Bronchial epithelial cell (primary cell): Measurements from ENCODE around the gene USB1. TPM values are rescaled to one million over a fixed set of nuclear protein-coding genes. Genes with fewer than 3 reads are reported as not detected.
"Not testable (repeated sequence)": the region's sequence is repeated elsewhere in the genome, so short reads cannot be mapped to it uniquely, and the experiment has no call there.

Source experiments
- DNase-seq: peaks from one replicate; pipeline ENCODE4 v3.0.0-alpha.2; 2010; ENCODE audit warnings: low read depth
- FAIRE-seq: peaks from 2 replicates; lab custom pipeline; 2011; peaks lifted over from hg19 to GRCh38; lab: Jason Lieb, UNC
- H3K27me3 ChIP-seq: 2 replicates; pipeline ENCODE4 v1.5.1; 2011; ENCODE audit warnings: low read length; ENCODE audit not compliant: control insufficient read depth, insufficient read depth
- H3K36me3 ChIP-seq: 2 replicates; pipeline ENCODE4 v1.5.1; 2011; ENCODE audit warnings: low read length; ENCODE audit not compliant: control insufficient read depth, insufficient read depth
- H3K4me3 ChIP-seq: 2 replicates; pipeline ENCODE4 v1.5.1; 2011; ENCODE audit warnings: mild to moderate bottlenecking, low read depth, low read length, control low read depth
- total RNA-seq: library from RNA; depleted of rRNA; stranded (reverse); fragments of >200 nt; gene quantifications from 2 replicates; pipeline ENCODE4 v1.2.1, GENCODE V29; 2014
- TF ChIP-seq, protein P1 (sequence below): IDR thresholded peaks from 2 replicates; pipeline ENCODE4 v1.5.1; 2011; ENCODE audit warnings: mild to moderate bottlenecking, moderate library complexity, low read length, control low read depth, inconsistent platforms; ENCODE audit not compliant: insufficient read depth, severe bottlenecking

Gene USB1
- total RNA-seq, 1 donor from 2014 or later = 29.5 TPM

DNA sequence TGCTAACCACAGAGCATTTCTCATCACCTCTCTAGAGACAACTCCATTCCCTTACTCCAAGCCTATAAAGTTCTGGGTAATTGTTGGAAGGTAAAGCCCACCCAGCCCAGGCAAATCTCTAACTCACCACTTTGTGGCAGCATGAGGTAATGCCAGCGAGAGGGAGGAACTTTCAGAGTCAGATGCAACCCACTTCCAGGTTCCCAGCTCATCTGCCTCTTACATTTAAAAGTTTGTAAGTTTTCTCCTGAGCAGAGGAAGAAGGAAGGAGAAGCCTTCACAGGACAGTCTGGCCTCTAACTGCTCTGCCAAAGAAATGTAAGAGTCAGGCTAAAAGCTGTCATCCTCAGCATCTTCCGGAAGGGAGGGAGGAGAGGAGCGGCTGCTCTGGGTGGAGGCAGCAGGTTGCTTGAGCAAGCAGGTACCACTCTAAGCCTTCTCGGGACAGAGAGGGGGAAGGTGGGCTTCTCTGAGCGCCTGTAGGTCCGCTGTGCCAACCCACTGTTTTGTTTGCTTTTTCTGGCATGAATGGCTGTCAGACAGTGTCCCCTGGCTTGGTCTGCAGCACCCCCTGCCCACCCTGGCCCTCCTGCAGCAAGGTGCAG, 1.7 kb upstream of the USB1 start:
- H3K27me3 ChIP-seq = no peaks in the 10 kb centered on the region
- no peak for FAIRE-seq
- TF ChIP-seq, protein P1, sequence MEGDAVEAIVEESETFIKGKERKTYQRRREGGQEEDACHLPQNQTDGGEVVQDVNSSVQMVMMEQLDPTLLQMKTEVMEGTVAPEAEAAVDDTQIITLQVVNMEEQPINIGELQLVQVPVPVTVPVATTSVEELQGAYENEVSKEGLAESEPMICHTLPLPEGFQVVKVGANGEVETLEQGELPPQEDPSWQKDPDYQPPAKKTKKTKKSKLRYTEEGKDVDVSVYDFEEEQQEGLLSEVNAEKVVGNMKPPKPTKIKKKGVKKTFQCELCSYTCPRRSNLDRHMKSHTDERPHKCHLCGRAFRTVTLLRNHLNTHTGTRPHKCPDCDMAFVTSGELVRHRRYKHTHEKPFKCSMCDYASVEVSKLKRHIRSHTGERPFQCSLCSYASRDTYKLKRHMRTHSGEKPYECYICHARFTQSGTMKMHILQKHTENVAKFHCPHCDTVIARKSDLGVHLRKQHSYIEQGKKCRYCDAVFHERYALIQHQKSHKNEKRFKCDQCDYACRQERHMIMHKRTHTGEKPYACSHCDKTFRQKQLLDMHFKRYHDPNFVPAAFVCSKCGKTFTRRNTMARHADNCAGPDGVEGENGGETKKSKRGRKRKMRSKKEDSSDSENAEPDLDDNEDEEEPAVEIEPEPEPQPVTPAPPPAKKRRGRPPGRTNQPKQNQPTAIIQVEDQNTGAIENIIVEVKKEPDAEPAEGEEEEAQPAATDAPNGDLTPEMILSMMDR = no peak
- peaks cover 26% of the 10 kb centered on the region for H3K36me3 ChIP-seq
- peak; percentile 44 for DNase-seq
- peak overlapping the region; percentile 95 for H3K4me3 ChIP-seq

GRCh38 chr16:57999971-58000705, 1.1 kb upstream of the USB1 start, which contains the start of gene ZNF319:
Gene ZNF319, minus strand, starts transcription at chr16:58000672. Its CDS starts 2,407 bp downstream, at chr16:57998265.
- TF ChIP-seq, protein P1 = no peak
- peak within 1 kb of the TSS; percentile 95 for H3K4me3 ChIP-seq
- no peaks in the 10 kb centered on the region for H3K27me3 ChIP-seq
- FAIRE-seq (no peak), DNase-seq (no peak)
- H3K36me3 ChIP-seq = peaks cover 26% of the 10 kb centered on the region

DNA sequence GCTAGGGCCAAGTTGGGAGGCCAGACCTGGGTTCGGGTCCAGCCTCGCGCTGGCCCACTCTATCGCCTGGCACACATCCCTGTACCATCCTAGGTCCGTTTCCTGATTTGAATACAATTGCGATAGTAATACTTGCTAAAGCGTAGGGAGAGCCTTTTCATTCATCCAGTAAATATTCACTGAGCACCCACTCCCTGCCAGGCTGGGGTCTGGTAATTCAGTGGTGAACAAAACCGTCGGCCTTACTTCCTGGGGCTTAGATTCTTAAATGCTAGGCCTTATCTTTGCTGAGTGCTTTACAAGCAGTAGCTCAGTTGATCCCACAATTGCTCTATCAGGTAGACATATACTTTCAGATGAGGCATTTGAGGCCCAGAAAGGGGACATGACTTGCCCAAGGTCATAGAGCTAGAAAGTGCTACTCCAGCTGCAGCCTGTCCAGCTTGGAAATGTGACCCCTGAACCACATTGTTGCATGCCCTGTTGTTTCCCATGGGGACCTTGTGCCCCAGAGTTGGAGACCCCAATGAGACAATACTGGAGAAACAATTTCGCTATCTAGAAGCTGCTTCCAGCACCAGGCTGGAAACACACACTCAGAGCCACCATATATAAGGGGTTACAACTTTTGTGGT, 691 bp downstream of the USB1 start:
- H3K27me3 ChIP-seq = no peaks in the 10 kb centered on the region
- no peak for DNase-seq

DNA sequence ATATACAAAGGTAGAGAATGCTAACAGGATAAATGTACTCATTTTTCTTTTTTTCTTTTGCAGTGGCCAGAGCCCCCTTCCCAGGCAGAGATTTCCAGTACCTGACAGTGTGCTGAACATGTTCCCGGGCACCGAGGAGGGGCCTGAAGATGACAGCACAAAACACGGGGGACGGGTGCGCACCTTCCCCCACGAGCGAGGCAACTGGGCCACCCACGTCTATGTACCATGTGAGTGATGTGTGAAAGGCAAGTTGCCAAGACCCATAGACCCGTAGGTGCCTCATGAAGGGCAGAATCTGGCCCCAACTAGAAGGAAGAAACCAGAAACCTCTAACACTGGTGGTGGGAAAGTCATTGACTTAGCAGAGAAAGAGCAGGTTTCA, 1.2 kb downstream of the USB1 start:
- TF ChIP-seq, protein P1 = no peak
- H3K4me3 ChIP-seq = no peak overlapping the region
- H3K27me3 ChIP-seq = no peaks in the 10 kb centered on the region
- no peak for DNase-seq
- FAIRE-seq = no peak
- H3K36me3 ChIP-seq = peaks cover 6% of the 10 kb centered on the region

More for the DNA sequence above, 691 bp downstream of the USB1 start:
- Histone ChIP-seq H3K4me3 (peak overlapping the region; percentile 95), H3K36me3 (peaks cover 11% of the 10 kb centered on the region)
- TF ChIP-seq, protein P1 = no peak
- FAIRE-seq = no peak

DNA sequence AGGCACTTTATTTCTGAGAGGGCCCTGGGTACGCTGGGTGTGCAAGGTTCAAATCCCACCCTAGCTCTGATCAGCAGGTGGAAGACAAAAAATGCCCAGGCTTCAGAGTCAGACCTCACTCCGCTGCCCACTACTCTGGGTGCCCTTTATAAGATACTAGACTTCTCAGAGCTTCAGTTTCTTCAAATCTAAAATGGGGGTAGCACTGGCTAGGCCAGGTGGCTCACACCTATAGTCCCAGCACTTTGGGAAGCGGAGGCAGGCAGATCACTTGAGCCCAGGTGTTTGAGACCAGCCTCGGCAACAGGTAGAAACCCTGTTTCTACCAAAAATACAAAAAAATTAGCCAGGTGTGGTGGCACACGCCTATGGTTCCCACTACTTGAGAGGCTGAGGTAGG, 1.7 kb downstream of the USB1 start:
- Histone ChIP-seq H3K36me3 (peaks cover 3% of the 10 kb centered on the region), H3K4me3 (no peak overlapping the region), H3K27me3 (no peaks in the 10 kb centered on the region)
- no peak for FAIRE-seq
- no peak for DNase-seq
- TF ChIP-seq, protein P1 = no peak

DNA sequence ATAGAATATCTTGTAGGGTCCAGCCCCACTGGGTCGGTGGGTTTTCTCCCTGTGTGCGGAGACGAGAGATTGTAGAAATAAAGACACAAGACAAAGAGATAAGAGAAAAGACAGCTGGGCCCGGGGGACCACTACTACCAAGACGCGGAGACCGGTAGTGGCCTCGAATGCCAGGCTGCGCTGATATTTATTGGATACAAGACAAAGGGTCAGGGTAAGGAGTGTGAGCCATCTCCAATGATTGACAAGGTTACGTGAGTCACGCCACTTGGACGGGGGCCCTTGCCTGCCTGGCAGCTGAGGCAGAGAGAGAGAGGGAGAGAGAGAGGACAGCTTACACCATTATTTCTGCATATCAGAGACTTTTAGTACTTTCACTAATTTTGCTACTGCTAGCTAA, 3.5 kb downstream of the USB1 start:
- H3K4me3 ChIP-seq, DNase-seq, FAIRE-seq, H3K36me3 ChIP-seq, H3K27me3 ChIP-seq: not testable (repeated sequence)
